ENCODE results near the gene CLIC4.
"Not testable (repeated sequence)": the region's sequence is repeated elsewhere in the genome, so short reads cannot be mapped to it uniquely, and the experiment has no call there.

Gene CLIC4

DNA sequence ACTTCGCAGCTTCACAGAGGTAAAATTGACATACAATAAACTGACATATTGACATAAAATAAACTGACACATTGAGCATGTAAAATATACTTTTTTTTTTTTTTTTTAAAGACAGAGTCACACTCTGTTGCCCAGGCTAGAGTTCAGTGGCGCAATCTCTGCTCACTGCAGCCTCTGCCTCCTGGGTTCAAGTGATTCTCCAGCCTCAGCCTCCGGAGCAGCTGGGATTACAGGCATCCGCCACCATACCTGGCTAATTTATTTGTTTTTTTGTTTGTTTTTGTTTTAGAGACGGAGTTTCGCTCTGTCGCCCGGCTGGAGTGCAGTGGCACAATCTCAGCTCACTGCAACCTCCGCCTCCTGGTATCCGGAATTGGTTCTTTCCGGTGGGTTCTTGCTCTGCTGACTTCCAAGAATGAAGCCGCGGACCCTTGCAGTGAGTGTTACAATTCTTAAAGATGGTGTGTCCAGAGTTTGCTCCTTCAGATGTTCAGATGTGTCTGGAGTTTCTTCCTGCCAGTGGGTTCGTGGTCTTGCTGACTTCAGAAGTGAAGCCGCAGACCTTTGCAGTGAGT is 48.4 kb upstream of the CLIC4 start:
- TF ChIP-seq ZFP30 (CRISPR knock-in tag; IDR thresholded peaks at IDR 0.05) (no peak), OSR1 (CRISPR knock-in tag; IDR thresholded peaks at IDR 0.05) (no peak), ZC3H10 (CRISPR knock-in tag; IDR thresholded peaks at IDR 0.05) (no peak), ZFP3 (CRISPR knock-in tag; IDR thresholded peaks at IDR 0.05) (no peak), BACH2 (CRISPR knock-in tag; IDR thresholded peaks at IDR 0.05; ENCODE audit: borderline replicate concordance) (no peak), TOX (CRISPR knock-in tag; IDR thresholded peaks at IDR 0.05; ENCODE audit: borderline replicate concordance) (no peak), ZNF565 (CRISPR knock-in tag; conservative IDR thresholded peaks at IDR 0.05; ENCODE audit: low read depth) (no peak), ISL1 (CRISPR knock-in tag; IDR thresholded peaks at IDR 0.05) (no peak), ZNF70 (CRISPR knock-in tag; IDR thresholded peaks at IDR 0.05) (no peak)
- TF ChIP-seq, protein P1, sequence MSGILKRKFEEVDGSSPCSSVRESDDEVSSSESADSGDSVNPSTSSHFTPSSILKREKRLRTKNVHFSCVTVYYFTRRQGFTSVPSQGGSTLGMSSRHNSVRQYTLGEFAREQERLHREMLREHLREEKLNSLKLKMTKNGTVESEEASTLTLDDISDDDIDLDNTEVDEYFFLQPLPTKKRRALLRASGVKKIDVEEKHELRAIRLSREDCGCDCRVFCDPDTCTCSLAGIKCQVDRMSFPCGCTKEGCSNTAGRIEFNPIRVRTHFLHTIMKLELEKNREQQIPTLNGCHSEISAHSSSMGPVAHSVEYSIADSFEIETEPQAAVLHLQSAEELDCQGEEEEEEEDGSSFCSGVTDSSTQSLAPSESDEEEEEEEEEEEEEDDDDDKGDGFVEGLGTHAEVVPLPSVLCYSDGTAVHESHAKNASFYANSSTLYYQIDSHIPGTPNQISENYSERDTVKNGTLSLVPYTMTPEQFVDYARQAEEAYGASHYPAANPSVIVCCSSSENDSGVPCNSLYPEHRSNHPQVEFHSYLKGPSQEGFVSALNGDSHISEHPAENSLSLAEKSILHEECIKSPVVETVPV (CRISPR knock-in tag; IDR thresholded peaks at IDR 0.05): no peak
- TF ChIP-seq, protein P2, sequence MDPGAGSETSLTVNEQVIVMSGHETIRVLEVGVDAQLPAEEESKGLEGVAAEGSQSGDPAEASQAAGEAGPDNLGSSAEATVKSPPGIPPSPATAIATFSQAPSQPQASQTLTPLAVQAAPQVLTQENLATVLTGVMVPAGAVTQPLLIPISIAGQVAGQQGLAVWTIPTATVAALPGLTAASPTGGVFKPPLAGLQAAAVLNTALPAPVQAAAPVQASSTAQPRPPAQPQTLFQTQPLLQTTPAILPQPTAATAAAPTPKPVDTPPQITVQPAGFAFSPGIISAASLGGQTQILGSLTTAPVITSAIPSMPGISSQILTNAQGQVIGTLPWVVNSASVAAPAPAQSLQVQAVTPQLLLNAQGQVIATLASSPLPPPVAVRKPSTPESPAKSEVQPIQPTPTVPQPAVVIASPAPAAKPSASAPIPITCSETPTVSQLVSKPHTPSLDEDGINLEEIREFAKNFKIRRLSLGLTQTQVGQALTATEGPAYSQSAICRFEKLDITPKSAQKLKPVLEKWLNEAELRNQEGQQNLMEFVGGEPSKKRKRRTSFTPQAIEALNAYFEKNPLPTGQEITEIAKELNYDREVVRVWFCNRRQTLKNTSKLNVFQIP (CRISPR knock-in tag; IDR thresholded peaks at IDR 0.05; ENCODE audit: borderline replicate concordance, low read depth): no peak
- no peak for ATAC-seq

DNA sequence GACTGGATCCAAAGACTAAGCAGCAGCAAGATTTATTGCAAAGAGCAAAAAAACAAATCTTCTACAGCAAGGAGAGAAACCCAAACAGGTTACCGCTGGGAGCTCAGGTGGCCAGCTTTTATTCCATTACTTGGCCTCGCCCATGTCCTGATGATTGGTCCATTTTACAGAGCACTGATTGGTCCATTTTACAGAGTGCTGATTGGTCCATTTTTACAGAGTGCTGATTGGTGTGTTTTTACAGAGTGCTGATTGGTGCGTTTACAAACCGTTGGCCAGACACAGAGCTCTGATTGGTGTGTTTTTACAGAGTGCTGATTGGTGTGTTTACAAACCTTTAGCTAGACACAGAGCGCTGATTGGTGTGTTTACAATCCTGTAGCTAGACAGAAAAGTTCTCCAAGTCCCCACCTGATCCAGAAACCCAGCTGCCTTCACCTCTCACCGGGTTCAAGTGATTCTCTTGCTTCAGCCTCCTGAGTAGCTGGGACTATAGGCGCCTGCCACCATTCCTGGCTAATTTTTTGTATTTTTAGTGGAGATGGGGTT is 47.7 kb upstream of the CLIC4 start:
- ATAC-seq: not testable (repeated sequence)

DNA sequence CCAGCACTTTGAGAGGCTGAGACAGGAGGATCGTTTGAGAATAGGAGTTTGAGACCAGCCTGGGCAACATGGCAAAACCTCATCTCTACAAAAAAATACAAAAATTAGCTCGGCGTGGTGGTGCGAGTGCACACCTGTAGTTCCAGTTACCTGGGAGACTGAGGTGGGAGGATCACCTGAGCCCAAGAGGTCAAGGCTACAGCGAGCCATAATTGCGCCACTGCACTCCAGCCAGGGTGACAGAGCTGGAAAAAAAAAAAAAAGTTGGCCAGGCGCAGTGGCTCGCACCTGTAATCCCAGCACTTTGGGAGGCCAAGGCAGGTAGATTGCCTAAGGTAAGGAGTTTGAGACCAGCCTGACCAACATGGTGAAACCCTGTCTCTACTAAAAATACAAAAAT is 46.9 kb upstream of the CLIC4 start:
- not testable (repeated sequence) for ATAC-seq

DNA sequence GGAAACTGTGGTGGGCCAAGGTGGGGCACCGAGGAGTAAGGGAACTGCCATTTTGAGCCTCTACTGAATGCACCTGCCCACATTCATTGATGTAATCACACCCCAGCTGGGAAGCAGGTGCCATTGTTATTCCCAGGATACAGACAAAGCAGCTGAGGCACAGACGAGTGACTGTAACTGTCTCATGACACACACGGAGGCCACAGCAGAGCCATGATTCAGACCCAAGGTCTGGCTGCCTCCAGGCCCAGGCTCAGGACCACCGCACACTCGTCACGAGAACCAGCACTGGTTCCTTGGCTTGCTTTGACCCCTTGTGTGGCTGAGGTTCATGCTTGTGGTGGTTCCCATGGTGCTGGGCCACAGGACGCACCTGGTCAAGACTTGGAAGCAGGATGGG is 45.6 kb upstream of the CLIC4 start:
- TF ChIP-seq TCF4 (CRISPR knock-in tag; IDR thresholded peaks at IDR 0.05; ENCODE audit: borderline replicate concordance): no peak
- TF ChIP-seq, protein P1 (CRISPR knock-in tag; IDR thresholded peaks at IDR 0.05): no peak
- TF ChIP-seq GLIS3 (CRISPR knock-in tag; IDR thresholded peaks at IDR 0.05): no peak
- no peak for TF ChIP-seq CSDC2 (CRISPR knock-in tag; IDR thresholded peaks at IDR 0.05)
- TF ChIP-seq, protein P3, sequence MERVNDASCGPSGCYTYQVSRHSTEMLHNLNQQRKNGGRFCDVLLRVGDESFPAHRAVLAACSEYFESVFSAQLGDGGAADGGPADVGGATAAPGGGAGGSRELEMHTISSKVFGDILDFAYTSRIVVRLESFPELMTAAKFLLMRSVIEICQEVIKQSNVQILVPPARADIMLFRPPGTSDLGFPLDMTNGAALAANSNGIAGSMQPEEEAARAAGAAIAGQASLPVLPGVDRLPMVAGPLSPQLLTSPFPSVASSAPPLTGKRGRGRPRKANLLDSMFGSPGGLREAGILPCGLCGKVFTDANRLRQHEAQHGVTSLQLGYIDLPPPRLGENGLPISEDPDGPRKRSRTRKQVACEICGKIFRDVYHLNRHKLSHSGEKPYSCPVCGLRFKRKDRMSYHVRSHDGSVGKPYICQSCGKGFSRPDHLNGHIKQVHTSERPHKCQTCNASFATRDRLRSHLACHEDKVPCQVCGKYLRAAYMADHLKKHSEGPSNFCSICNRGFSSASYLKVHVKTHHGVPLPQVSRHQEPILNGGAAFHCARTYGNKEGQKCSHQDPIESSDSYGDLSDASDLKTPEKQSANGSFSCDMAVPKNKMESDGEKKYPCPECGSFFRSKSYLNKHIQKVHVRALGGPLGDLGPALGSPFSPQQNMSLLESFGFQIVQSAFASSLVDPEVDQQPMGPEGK (CRISPR knock-in tag; IDR thresholded peaks at IDR 0.05; ENCODE audit: borderline replicate concordance): no peak
- no peak for TF ChIP-seq BACH2 (CRISPR knock-in tag; IDR thresholded peaks at IDR 0.05; ENCODE audit: borderline replicate concordance)
- no peak for TF ChIP-seq ZFP3 (CRISPR knock-in tag; IDR thresholded peaks at IDR 0.05)
- no peak for TF ChIP-seq SNAI2 (CRISPR knock-in tag; IDR thresholded peaks at IDR 0.05)
- no peak for TF ChIP-seq OSR1 (CRISPR knock-in tag; IDR thresholded peaks at IDR 0.05)
- TF ChIP-seq, protein P2 (CRISPR knock-in tag; IDR thresholded peaks at IDR 0.05; ENCODE audit: borderline replicate concordance, low read depth): no peak
- no peak for TF ChIP-seq ZNF8 (CRISPR knock-in tag; IDR thresholded peaks at IDR 0.05)
- TF ChIP-seq TOX (CRISPR knock-in tag; IDR thresholded peaks at IDR 0.05; ENCODE audit: borderline replicate concordance): no peak
- TF ChIP-seq ZNF565 (CRISPR knock-in tag; conservative IDR thresholded peaks at IDR 0.05; ENCODE audit: low read depth): no peak
- TF ChIP-seq ZC3H10 (CRISPR knock-in tag; IDR thresholded peaks at IDR 0.05): no peak
- TF ChIP-seq ZFP30 (CRISPR knock-in tag; IDR thresholded peaks at IDR 0.05): no peak
- TF ChIP-seq PPARA (CRISPR knock-in tag; IDR thresholded peaks at IDR 0.05; ENCODE audit: borderline replicate concordance): no peak
- TF ChIP-seq, protein P4, sequence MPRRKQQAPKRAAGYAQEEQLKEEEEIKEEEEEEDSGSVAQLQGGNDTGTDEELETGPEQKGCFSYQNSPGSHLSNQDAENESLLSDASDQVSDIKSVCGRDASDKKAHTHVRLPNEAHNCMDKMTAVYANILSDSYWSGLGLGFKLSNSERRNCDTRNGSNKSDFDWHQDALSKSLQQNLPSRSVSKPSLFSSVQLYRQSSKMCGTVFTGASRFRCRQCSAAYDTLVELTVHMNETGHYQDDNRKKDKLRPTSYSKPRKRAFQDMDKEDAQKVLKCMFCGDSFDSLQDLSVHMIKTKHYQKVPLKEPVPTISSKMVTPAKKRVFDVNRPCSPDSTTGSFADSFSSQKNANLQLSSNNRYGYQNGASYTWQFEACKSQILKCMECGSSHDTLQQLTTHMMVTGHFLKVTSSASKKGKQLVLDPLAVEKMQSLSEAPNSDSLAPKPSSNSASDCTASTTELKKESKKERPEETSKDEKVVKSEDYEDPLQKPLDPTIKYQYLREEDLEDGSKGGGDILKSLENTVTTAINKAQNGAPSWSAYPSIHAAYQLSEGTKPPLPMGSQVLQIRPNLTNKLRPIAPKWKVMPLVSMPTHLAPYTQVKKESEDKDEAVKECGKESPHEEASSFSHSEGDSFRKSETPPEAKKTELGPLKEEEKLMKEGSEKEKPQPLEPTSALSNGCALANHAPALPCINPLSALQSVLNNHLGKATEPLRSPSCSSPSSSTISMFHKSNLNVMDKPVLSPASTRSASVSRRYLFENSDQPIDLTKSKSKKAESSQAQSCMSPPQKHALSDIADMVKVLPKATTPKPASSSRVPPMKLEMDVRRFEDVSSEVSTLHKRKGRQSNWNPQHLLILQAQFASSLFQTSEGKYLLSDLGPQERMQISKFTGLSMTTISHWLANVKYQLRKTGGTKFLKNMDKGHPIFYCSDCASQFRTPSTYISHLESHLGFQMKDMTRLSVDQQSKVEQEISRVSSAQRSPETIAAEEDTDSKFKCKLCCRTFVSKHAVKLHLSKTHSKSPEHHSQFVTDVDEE (CRISPR knock-in tag; IDR thresholded peaks at IDR 0.05): no peak
- no peak for TF ChIP-seq ARNTL (CRISPR knock-in tag; IDR thresholded peaks at IDR 0.05; ENCODE audit: borderline replicate concordance, low read depth)
- no peak for ATAC-seq
